Thyroid gland (tissue), 4 donors: Measurements from ENCODE around the gene CCL7.

Experiments
- CTCF ChIP-seq, 6 experiments: fragments of 200-600 bp in 3 of 6; fragments of 450-650 bp in 3 of 6; sonication (generic) in 3 of 6; IDR thresholded peaks; one replicate each; pipeline ENCODE4 v1.5.1; 2016 to 2019; ENCODE audit warnings: antibody characterized with exemption in 6 of 6, mild to moderate bottlenecking in 2 of 6, inconsistent platforms in 1 of 6, moderate library complexity in 1 of 6
- POLR2A ChIP-seq, 2 donors: fragments of 450-650 bp; IDR thresholded peaks; one replicate each; pipeline ENCODE4 v1.6.1; 2017; ENCODE audit warnings: antibody characterized with exemption in 2 of 2, mild to moderate bottlenecking in 2 of 2, moderate library complexity in 1 of 2

DNA sequence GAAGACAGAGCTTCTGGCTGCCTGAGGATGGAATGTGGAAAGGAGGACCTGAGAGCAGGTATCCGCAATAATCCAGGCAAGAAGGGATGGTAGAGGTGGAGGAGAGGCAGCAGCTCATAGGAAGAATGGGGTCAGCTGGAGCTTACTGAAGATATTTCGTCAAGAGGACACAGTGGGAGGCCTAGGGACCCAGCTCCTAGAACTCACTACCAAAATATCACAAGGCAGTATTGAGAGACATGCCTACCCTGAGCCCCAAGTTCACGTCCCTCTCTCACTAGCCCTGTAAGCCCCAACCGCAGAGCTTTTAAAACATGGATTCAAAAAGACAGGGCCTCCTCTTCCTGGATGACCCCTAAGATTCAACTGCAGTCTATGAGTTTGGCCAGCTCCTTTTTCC lies 35.0 kb downstream of the CCL7 start:
- TF ChIP-seq CTCF (IDR thresholded peaks at IDR 0.05) (no peak), POLR2A (IDR thresholded peaks at IDR 0.05) (no peak)
